PC-3 (cell line): Measurements from ENCODE around the gene KRT1.

Source experiments
- EZH2phosphoT487 ChIP-seq: fragments of 300-600 bp; sonication (generic); IDR thresholded peaks from 2 replicates; pipeline ENCODE4 v1.6.1; 2018; ENCODE audit warnings: mild to moderate bottlenecking, antibody characterized with exemption, low read length, borderline replicate concordance
- TF ChIP-seq, protein P1 (sequence below): fragments of 300-600 bp; sonication (generic); conservative IDR thresholded peaks from 2 replicates; pipeline ENCODE4 v1.5.1; 2017; ENCODE audit warnings: antibody characterized with exemption, low read depth, mild to moderate bottlenecking, low read length

DNA sequence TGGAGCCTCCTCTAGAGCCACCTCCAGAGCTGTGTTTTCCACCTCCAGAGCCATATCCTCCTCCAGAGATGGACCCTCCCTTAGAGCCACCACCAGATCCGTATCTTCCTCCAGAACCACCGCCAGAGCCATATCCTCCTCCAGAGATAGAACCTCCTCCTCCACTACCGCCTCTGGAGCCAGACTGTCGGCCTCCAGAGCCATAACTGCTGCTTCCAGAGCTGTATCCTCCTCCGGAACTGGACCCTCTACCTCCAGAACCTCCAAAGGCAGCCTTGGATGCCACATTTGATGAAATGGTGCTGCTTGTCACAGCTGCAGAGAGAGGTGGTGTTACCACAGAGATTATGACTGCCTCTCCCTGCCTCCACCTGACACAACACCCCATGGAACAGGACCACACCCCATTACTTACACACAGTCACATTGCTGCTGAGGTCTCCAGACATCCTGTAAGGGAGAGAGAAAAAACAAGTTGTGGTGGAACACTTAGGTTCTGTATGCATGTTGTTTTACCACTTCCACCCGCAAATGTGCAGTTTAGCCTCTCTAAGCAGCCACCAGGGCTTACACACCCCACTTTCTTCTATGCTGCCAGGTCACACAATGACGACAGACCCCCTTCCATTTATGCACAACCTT, 35.0 kb downstream of the KRT1 start:
- TF ChIP-seq, protein P1, sequence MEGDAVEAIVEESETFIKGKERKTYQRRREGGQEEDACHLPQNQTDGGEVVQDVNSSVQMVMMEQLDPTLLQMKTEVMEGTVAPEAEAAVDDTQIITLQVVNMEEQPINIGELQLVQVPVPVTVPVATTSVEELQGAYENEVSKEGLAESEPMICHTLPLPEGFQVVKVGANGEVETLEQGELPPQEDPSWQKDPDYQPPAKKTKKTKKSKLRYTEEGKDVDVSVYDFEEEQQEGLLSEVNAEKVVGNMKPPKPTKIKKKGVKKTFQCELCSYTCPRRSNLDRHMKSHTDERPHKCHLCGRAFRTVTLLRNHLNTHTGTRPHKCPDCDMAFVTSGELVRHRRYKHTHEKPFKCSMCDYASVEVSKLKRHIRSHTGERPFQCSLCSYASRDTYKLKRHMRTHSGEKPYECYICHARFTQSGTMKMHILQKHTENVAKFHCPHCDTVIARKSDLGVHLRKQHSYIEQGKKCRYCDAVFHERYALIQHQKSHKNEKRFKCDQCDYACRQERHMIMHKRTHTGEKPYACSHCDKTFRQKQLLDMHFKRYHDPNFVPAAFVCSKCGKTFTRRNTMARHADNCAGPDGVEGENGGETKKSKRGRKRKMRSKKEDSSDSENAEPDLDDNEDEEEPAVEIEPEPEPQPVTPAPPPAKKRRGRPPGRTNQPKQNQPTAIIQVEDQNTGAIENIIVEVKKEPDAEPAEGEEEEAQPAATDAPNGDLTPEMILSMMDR: no peak
- no peak for TF ChIP-seq EZH2phosphoT487
